GM21529 (cell line): ENCODE measurements around the gene ANKRD40CL.

Experiments
- ATAC-seq: cut with Tn5 transposase; IDR thresholded peaks from one replicate; pipeline ENCODE4 v1.9.1; 2021; ENCODE audit not compliant: unreplicated experiment

The ANKRD40CL gene

DNA sequence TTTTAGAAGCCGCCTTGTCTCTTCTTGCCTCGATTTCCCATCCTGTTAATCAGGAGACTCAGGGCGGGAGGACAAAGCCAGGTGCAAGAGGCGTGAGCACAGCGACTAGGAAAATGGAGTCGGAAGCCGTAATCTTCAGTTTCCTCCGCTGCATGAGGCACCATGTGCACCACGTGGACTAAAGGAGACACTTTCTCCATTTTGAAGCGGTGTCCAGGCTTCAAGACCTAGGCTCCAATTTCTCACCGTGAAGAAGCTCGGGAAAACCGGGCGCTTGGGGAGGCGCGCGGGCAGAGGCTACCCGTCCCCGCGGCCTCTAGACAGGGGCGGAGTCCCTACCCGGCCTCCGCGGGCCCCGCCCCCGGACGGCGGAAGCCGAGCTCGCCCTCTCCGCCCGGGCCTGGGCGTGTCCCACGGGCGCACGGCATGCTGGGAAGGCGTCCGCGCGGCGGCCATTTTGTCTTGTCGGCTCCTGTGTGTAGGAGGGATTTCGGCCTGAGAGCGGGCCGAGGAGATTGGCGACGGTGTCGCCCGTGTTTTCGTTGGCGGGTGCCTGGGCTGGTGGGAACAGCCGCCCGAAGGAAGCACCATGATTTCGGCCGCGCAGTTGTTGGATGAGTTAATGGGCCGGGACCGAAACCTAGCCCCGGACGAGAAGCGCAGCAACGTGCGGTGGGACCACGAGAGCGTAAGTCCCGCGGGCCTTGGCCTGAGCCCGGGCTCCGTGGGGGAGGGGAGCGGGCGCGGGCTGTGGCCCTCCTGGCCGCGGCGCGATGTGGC, 48.0 kb downstream of the ANKRD40CL start, which contains the start of gene LUC7L3:
TSS of gene LUC7L3 (plus strand) at position 460 of the 780 bp plus-strand sequence. CDS start at position 590, 130 bp downstream.
- ATAC-seq = peak; percentile 85

DNA sequence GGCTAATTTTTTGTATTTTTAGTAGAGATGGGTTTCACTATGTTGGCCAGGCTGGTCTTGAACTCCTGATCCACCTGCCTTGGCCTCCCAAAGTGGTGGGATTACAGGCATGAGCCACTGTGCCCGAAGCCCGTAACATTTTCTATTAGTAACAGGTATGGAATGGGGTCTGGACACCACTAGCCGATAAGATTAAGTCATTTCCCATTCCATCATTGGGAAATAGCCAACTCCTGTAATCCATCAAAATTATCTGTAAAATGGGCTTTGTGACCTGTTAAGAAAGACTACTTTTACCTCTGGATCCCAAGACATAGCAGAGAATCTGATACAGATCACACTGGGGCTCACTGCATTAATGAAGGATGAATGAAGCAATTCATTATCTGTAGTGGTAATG, 51.8 kb downstream of the ANKRD40CL start:
- no peak for ATAC-seq

DNA sequence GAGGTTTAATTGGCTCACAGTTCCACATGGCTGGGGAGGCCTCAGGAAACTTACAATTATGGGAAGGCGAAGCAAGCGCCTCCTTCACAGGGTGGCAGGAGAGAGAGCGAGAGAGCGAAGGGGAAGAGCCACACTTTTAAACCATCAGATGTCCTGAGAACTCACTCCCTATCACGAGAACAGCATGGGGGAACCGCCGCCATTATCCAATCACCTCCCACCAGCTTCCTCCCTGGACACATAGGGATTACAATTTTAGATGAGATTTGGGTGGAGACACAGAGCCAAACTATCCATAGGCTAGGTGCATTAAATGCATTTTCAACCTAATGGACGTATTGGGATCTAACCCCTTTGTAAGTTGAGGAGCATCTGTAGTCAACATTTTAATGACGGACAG, 54.7 kb downstream of the ANKRD40CL start:
- ATAC-seq = no peak
